ENCODE measurements around the gene PIP.
"Not testable (repeated sequence)": the region's sequence is repeated elsewhere in the genome, so short reads cannot be mapped to it uniquely, and the experiment has no call there.

The PIP gene

GRCh38 chr7:143123326-143123725 is 8.6 kb upstream of the PIP start:
- H3K27me3 ChIP-seq (ENCODE audit: control insufficient read depth, insufficient read depth, low read length, poor library complexity, severe bottlenecking); H3K36me3 ChIP-seq (ENCODE audit: control insufficient read depth, insufficient read depth, low read length); H3K9me3 ChIP-seq (ENCODE audit: control insufficient read depth, low read length); H3K4me1 ChIP-seq (ENCODE audit: control insufficient read depth, insufficient read depth, low read length); H3K4me3 ChIP-seq (ENCODE audit: insufficient read depth, low read depth, low read length); H3K27ac ChIP-seq (ENCODE audit: insufficient read depth, low read depth, low read length, poor library complexity, severe bottlenecking): not testable (repeated sequence)
- WGBS, 2 experiments = 92 to 94% methylated on average over 9 of the region's 9 CpGs

- Histone ChIP-seq H3K4me3 (ENCODE audit: insufficient read depth, low read depth, low read length) (no peak overlapping the region), H3K4me1 (ENCODE audit: control insufficient read depth, insufficient read depth, low read length) (no peaks in the 10 kb centered on the region), H3K9me3 (ENCODE audit: control insufficient read depth, low read length) (no peaks in the 10 kb centered on the region), H3K36me3 (ENCODE audit: control insufficient read depth, insufficient read depth, low read length) (no peaks in the 10 kb centered on the region), H3K27ac (ENCODE audit: insufficient read depth, low read depth, low read length, poor library complexity, severe bottlenecking) (no peak overlapping the region), H3K27me3 (ENCODE audit: control insufficient read depth, insufficient read depth, low read length, poor library complexity, severe bottlenecking) (no peaks in the 10 kb centered on the region)
- WGBS, 2 experiments = 70 to 80% methylated on average over 1 of the region's 1 CpG
These were observed 5.7 kb upstream of the PIP start for GRCh38 chr7:143126146-143126545.

DNA sequence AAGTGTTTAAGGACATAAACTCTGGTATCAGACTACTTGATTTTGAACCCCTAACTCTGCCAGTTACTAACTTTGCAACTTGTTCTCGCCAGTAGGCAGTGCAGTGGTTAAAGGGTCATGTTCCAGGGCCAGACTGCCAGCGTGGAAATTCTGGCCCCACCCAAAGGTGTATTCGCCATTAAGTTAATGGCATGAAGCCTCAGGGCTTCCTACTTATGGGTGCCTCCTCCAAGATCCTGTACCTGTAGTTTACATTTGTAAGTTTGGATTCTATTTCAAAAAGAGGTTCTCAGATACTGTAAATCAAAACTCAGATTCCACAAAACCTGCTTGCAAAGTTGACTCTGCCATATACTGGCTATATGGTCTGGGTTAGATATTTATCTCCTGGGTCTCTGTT is 2.8 kb upstream of the PIP start:
- Histone ChIP-seq H3K4me1 (ENCODE audit: control insufficient read depth, insufficient read depth, low read length) (no peaks in the 10 kb centered on the region), H3K27ac (ENCODE audit: insufficient read depth, low read depth, low read length, poor library complexity, severe bottlenecking) (no peak overlapping the region), H3K4me3 (ENCODE audit: insufficient read depth, low read depth, low read length) (no peak overlapping the region), H3K27me3 (ENCODE audit: control insufficient read depth, insufficient read depth, low read length, poor library complexity, severe bottlenecking) (no peaks in the 10 kb centered on the region), H3K9me3 (ENCODE audit: control insufficient read depth, low read length) (no peaks in the 10 kb centered on the region), H3K36me3 (ENCODE audit: control insufficient read depth, insufficient read depth, low read length) (no peaks in the 10 kb centered on the region)
- WGBS, 2 experiments = 92 to 96% methylated on average over 3 of the region's 3 CpGs

GRCh38 chr7:143129477-143129876 is 2.4 kb upstream of the PIP start:
- H3K36me3 ChIP-seq (ENCODE audit: control insufficient read depth, insufficient read depth, low read length) = no peaks in the 10 kb centered on the region

DNA sequence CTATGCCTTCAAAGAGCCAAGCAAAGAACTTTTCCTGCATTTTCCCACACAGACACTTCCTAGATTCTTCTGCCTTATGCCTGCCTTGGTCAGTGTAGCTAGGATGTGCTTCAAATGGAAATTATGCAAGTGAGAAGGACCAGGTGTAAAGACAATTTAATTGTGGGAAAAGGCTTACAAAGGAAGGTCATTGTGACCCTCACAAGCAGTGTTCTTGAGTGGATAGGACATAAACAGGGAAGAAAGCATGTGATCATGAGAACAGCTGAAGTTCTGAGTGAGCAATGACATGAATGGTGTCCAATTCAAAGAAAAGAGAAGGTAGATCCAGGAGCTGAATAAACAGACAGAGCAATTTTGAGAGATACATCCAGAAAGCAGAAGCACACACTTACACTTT is 1.3 kb upstream of the PIP start:
- Histone ChIP-seq H3K4me3 (ENCODE audit: insufficient read depth, low read depth, low read length) (no peak overlapping the region), H3K4me1 (ENCODE audit: control insufficient read depth, insufficient read depth, low read length) (no peaks in the 10 kb centered on the region), H3K36me3 (ENCODE audit: control insufficient read depth, insufficient read depth, low read length) (no peaks in the 10 kb centered on the region), H3K27ac (ENCODE audit: insufficient read depth, low read depth, low read length, poor library complexity, severe bottlenecking) (no peak overlapping the region), H3K9me3 (ENCODE audit: control insufficient read depth, low read length) (no peaks in the 10 kb centered on the region), H3K27me3 (ENCODE audit: control insufficient read depth, insufficient read depth, low read length, poor library complexity, severe bottlenecking) (no peaks in the 10 kb centered on the region)

More at GRCh38 chr7:143129477-143129876, 2.4 kb upstream of the PIP start:
- Histone ChIP-seq H3K4me1 (ENCODE audit: control insufficient read depth, insufficient read depth, low read length) (no peaks in the 10 kb centered on the region), H3K9me3 (ENCODE audit: control insufficient read depth, low read length) (no peaks in the 10 kb centered on the region), H3K27ac (ENCODE audit: insufficient read depth, low read depth, low read length, poor library complexity, severe bottlenecking) (no peak overlapping the region), H3K27me3 (ENCODE audit: control insufficient read depth, insufficient read depth, low read length, poor library complexity, severe bottlenecking) (no peaks in the 10 kb centered on the region), H3K4me3 (ENCODE audit: insufficient read depth, low read depth, low read length) (no peak overlapping the region)

DNA sequence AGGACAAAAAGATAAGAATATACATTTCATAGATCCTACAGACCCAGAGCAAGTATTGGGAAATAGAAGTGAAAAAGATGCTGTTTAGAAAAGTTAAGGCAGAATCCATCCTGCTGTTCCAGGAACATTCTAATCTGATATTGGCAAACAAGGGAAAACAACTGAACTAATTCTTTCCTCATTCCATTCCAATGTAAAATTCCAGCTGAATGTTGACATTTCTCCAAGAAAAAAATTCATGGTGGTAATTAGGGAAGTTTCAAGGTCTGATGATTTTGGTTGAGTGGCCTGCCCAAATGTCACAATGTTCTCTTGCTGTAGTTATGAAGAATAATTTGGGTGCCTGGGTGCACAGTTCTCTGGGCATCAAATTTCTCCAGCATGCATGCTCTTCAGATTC is 15.2 kb downstream of the PIP start:
- Histone ChIP-seq H3K4me3 (ENCODE audit: insufficient read depth, low read depth, low read length) (no peak overlapping the region), H3K9me3 (ENCODE audit: control insufficient read depth, low read length) (no peaks in the 10 kb centered on the region), H3K36me3 (ENCODE audit: control insufficient read depth, insufficient read depth, low read length) (no peaks in the 10 kb centered on the region), H3K4me1 (ENCODE audit: control insufficient read depth, insufficient read depth, low read length) (no peaks in the 10 kb centered on the region), H3K27me3 (ENCODE audit: control insufficient read depth, insufficient read depth, low read length, poor library complexity, severe bottlenecking) (no peaks in the 10 kb centered on the region), H3K27ac (ENCODE audit: insufficient read depth, low read depth, low read length, poor library complexity, severe bottlenecking) (no peak overlapping the region)

GRCh38 chr7:143148050-143148449 is 16.2 kb downstream of the PIP start:
- Histone ChIP-seq H3K4me1 (ENCODE audit: control insufficient read depth, insufficient read depth, low read length) (no peaks in the 10 kb centered on the region), H3K36me3 (ENCODE audit: control insufficient read depth, insufficient read depth, low read length) (no peaks in the 10 kb centered on the region), H3K27me3 (ENCODE audit: control insufficient read depth, insufficient read depth, low read length, poor library complexity, severe bottlenecking) (no peaks in the 10 kb centered on the region), H3K27ac (ENCODE audit: insufficient read depth, low read depth, low read length, poor library complexity, severe bottlenecking) (no peak overlapping the region), H3K4me3 (ENCODE audit: insufficient read depth, low read depth, low read length) (no peak overlapping the region), H3K9me3 (ENCODE audit: control insufficient read depth, low read length) (no peaks in the 10 kb centered on the region)
- 80 to 81% methylated on average over 4 of the region's 4 CpGs for WGBS, 2 experiments

GRCh38 chr7:143148651-143149050 is 16.8 kb downstream of the PIP start:
- H3K36me3 ChIP-seq (ENCODE audit: control insufficient read depth, insufficient read depth, low read length) = no peaks in the 10 kb centered on the region
- H3K27ac ChIP-seq (ENCODE audit: insufficient read depth, low read depth, low read length, poor library complexity, severe bottlenecking) = no peak overlapping the region
- no peak overlapping the region for H3K4me3 ChIP-seq (ENCODE audit: insufficient read depth, low read depth, low read length)
- no peaks in the 10 kb centered on the region for H3K9me3 ChIP-seq (ENCODE audit: control insufficient read depth, low read length)
- no peaks in the 10 kb centered on the region for H3K27me3 ChIP-seq (ENCODE audit: control insufficient read depth, insufficient read depth, low read length, poor library complexity, severe bottlenecking)
- no peaks in the 10 kb centered on the region for H3K4me1 ChIP-seq (ENCODE audit: control insufficient read depth, insufficient read depth, low read length)

DNA sequence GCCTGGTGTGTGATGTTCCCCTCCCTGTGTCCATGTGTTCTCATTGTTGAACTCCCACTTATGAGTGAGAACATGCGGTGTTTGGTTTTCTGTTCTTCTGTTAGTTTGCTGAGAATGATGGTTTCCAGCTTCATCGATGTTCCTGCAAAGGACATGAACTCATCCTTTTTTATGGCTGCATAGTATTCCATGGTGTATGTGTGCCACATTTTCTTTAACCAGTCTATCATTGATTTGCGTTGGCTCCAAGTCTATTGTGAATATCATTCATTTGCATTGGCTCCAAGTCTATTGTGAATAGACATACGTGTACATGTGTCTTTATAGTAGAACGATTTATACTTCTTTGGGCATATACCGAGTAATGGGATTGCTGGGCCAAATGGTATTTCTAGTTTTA is 18.8 kb downstream of the PIP start:
- H3K9me3 ChIP-seq (ENCODE audit: control insufficient read depth, low read length); H3K27me3 ChIP-seq (ENCODE audit: control insufficient read depth, insufficient read depth, low read length, poor library complexity, severe bottlenecking); H3K4me3 ChIP-seq (ENCODE audit: insufficient read depth, low read depth, low read length); H3K36me3 ChIP-seq (ENCODE audit: control insufficient read depth, insufficient read depth, low read length); H3K4me1 ChIP-seq (ENCODE audit: control insufficient read depth, insufficient read depth, low read length); H3K27ac ChIP-seq (ENCODE audit: insufficient read depth, low read depth, low read length, poor library complexity, severe bottlenecking): not testable (repeated sequence)
- 93 to 97% methylated on average over 6 of the region's 6 CpGs for WGBS, 2 experiments

DNA sequence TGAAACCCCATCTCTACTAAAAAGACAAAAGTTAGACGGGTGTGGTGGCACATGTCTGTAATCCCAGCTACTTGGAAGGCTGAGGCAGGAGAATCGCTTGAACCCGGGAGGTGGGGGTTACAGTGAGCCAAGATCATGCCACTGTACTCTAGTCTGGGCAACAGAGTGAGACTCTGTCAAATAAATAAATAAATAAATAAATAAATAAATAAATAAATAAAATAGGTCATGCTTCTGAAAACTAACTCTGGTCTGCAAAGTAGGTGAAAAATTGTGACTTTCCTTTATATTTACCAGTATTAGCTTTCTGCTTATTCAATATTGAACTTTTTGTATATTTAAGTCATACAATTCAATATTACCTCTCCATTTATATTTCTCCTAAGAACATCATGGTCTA is 26.7 kb downstream of the PIP start:
- H3K27me3 ChIP-seq (ENCODE audit: control insufficient read depth, insufficient read depth, low read length, poor library complexity, severe bottlenecking); H3K27ac ChIP-seq (ENCODE audit: insufficient read depth, low read depth, low read length, poor library complexity, severe bottlenecking); H3K9me3 ChIP-seq (ENCODE audit: control insufficient read depth, low read length); H3K4me1 ChIP-seq (ENCODE audit: control insufficient read depth, insufficient read depth, low read length); H3K4me3 ChIP-seq (ENCODE audit: insufficient read depth, low read depth, low read length); H3K36me3 ChIP-seq (ENCODE audit: control insufficient read depth, insufficient read depth, low read length): not testable (repeated sequence)
- WGBS, 2 experiments = 87 to 92% methylated on average over 3 of the region's 3 CpGs

DNA sequence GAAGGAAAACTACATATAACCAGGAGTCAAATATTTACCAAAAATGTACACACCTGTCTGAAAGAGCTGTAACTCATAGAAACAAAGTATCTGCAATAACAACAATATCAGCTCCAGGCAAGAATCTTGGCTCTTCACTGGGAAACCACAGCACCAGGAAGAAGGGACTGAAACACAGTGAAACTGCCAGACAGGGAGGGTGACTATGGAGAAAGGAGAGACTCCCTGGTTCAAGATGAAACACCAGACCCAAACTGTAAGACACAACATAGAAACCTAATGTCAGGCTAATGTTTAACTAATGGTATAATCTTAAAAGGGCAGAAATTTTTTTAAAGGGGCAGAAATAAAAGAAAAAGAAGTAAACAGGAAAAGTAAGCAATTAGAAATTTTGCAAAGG is 39.8 kb downstream of the PIP start:
- no peaks in the 10 kb centered on the region for H3K9me3 ChIP-seq (ENCODE audit: control insufficient read depth, low read length)
- H3K27ac ChIP-seq (ENCODE audit: insufficient read depth, low read depth, low read length, poor library complexity, severe bottlenecking) = no peak overlapping the region
- H3K4me1 ChIP-seq (ENCODE audit: control insufficient read depth, insufficient read depth, low read length) = no peaks in the 10 kb centered on the region
- H3K27me3 ChIP-seq (ENCODE audit: control insufficient read depth, insufficient read depth, low read length, poor library complexity, severe bottlenecking) = no peaks in the 10 kb centered on the region
- H3K36me3 ChIP-seq (ENCODE audit: control insufficient read depth, insufficient read depth, low read length) = no peaks in the 10 kb centered on the region
- H3K4me3 ChIP-seq (ENCODE audit: insufficient read depth, low read depth, low read length) = no peak overlapping the region
